ENCODE results near the gene AMELY.

AMELY gene

GRCh38 chrY:6911253-6911881 is at the start of gene AMELY:
AMELY (minus strand) TSS chrY:6911752; CDS start chrY:6872608, 39,144 bp downstream.
- Histone ChIP-seq H3K9me3 (ENCODE audit: insufficient read depth, low read depth, low read length) (no peaks in the 10 kb centered on the region), H3K9ac (ENCODE audit: low read depth, low read length) (peak within 1 kb of the TSS; percentile 76), H3K27me3 (ENCODE audit: insufficient read depth, low read length) (no peaks in the 10 kb centered on the region), H3K27ac (ENCODE audit: low read length) (no peak within 1 kb of the TSS), H3K4me3 (ENCODE audit: low read length) (peak within 1 kb of the TSS; percentile 70), H3K4me1 (ENCODE audit: insufficient read depth, low read length) (peaks cover 13% of the 10 kb centered on the region), H3K36me3 (ENCODE audit: insufficient read depth, low read depth, low read length) (peaks cover 19% of the 10 kb centered on the region)

GRCh38 chrY:6949947-6950346 is 38.4 kb upstream of the AMELY start:
- H3K4me1 ChIP-seq (ENCODE audit: insufficient read depth, low read length): no peaks in the 10 kb centered on the region
- no peak overlapping the region for H3K27ac ChIP-seq (ENCODE audit: low read length)
- H3K9me3 ChIP-seq (ENCODE audit: insufficient read depth, low read depth, low read length): no peaks in the 10 kb centered on the region
- H3K4me3 ChIP-seq (ENCODE audit: low read length): no peak overlapping the region
- no peak overlapping the region for H3K9ac ChIP-seq (ENCODE audit: low read depth, low read length)
- no peaks in the 10 kb centered on the region for H3K27me3 ChIP-seq (ENCODE audit: insufficient read depth, low read length)
- no peaks in the 10 kb centered on the region for H3K36me3 ChIP-seq (ENCODE audit: insufficient read depth, low read depth, low read length)

- no peak overlapping the region for H3K4me3 ChIP-seq (ENCODE audit: low read length)
- H3K36me3 ChIP-seq (ENCODE audit: insufficient read depth, low read depth, low read length): no peaks in the 10 kb centered on the region
- no peak overlapping the region for H3K27ac ChIP-seq (ENCODE audit: low read length)
- H3K9ac ChIP-seq (ENCODE audit: low read depth, low read length): no peak overlapping the region
- H3K27me3 ChIP-seq (ENCODE audit: insufficient read depth, low read length): no peaks in the 10 kb centered on the region
- H3K4me1 ChIP-seq (ENCODE audit: insufficient read depth, low read length): no peaks in the 10 kb centered on the region
- no peaks in the 10 kb centered on the region for H3K9me3 ChIP-seq (ENCODE audit: insufficient read depth, low read depth, low read length)
Observed at GRCh38 chrY:6948378-6948777, 36.8 kb upstream of the AMELY start.

- no peak overlapping the region for H3K4me3 ChIP-seq (ENCODE audit: low read length)
- no peaks in the 10 kb centered on the region for H3K27me3 ChIP-seq (ENCODE audit: insufficient read depth, low read length)
- H3K27ac ChIP-seq (ENCODE audit: low read length): no peak overlapping the region
- no peaks in the 10 kb centered on the region for H3K4me1 ChIP-seq (ENCODE audit: insufficient read depth, low read length)
- no peak overlapping the region for H3K9ac ChIP-seq (ENCODE audit: low read depth, low read length)
- no peaks in the 10 kb centered on the region for H3K9me3 ChIP-seq (ENCODE audit: insufficient read depth, low read depth, low read length)
- no peaks in the 10 kb centered on the region for H3K36me3 ChIP-seq (ENCODE audit: insufficient read depth, low read depth, low read length)
Observed at GRCh38 chrY:6947695-6948094, 36.1 kb upstream of the AMELY start.

GRCh38 chrY:6935497-6935896 is 23.9 kb upstream of the AMELY start:
- Histone ChIP-seq H3K4me3 (ENCODE audit: low read length) (no peak overlapping the region), H3K27ac (ENCODE audit: low read length) (no peak overlapping the region), H3K9ac (ENCODE audit: low read depth, low read length) (no peak overlapping the region), H3K4me1 (ENCODE audit: insufficient read depth, low read length) (no peaks in the 10 kb centered on the region), H3K9me3 (ENCODE audit: insufficient read depth, low read depth, low read length) (no peaks in the 10 kb centered on the region), H3K27me3 (ENCODE audit: insufficient read depth, low read length) (no peaks in the 10 kb centered on the region), H3K36me3 (ENCODE audit: insufficient read depth, low read depth, low read length) (no peaks in the 10 kb centered on the region)

- Histone ChIP-seq H3K36me3 (ENCODE audit: insufficient read depth, low read depth, low read length) (no peaks in the 10 kb centered on the region), H3K4me3 (ENCODE audit: low read length) (no peak overlapping the region), H3K9me3 (ENCODE audit: insufficient read depth, low read depth, low read length) (no peaks in the 10 kb centered on the region), H3K9ac (ENCODE audit: low read depth, low read length) (no peak overlapping the region), H3K4me1 (ENCODE audit: insufficient read depth, low read length) (no peaks in the 10 kb centered on the region), H3K27ac (ENCODE audit: low read length) (no peak overlapping the region), H3K27me3 (ENCODE audit: insufficient read depth, low read length) (no peaks in the 10 kb centered on the region)
Observed at GRCh38 chrY:6931779-6932396, 20.3 kb upstream of the AMELY start.

- H3K9ac ChIP-seq (ENCODE audit: low read depth, low read length): no peak overlapping the region
- H3K27ac ChIP-seq (ENCODE audit: low read length): no peak overlapping the region
- H3K9me3 ChIP-seq (ENCODE audit: insufficient read depth, low read depth, low read length): no peaks in the 10 kb centered on the region
- H3K36me3 ChIP-seq (ENCODE audit: insufficient read depth, low read depth, low read length): no peaks in the 10 kb centered on the region
- no peaks in the 10 kb centered on the region for H3K27me3 ChIP-seq (ENCODE audit: insufficient read depth, low read length)
- H3K4me1 ChIP-seq (ENCODE audit: insufficient read depth, low read length): no peaks in the 10 kb centered on the region
- no peak overlapping the region for H3K4me3 ChIP-seq (ENCODE audit: low read length)
Observed at GRCh38 chrY:6929237-6929636, 17.7 kb upstream of the AMELY start.

GRCh38 chrY:6928265-6928664 is 16.7 kb upstream of the AMELY start:
- no peaks in the 10 kb centered on the region for H3K27me3 ChIP-seq (ENCODE audit: insufficient read depth, low read length)
- H3K9ac ChIP-seq (ENCODE audit: low read depth, low read length): no peak overlapping the region
- no peaks in the 10 kb centered on the region for H3K36me3 ChIP-seq (ENCODE audit: insufficient read depth, low read depth, low read length)
- H3K4me1 ChIP-seq (ENCODE audit: insufficient read depth, low read length): no peaks in the 10 kb centered on the region
- H3K4me3 ChIP-seq (ENCODE audit: low read length): no peak overlapping the region
- H3K9me3 ChIP-seq (ENCODE audit: insufficient read depth, low read depth, low read length): no peaks in the 10 kb centered on the region
- H3K27ac ChIP-seq (ENCODE audit: low read length): no peak overlapping the region

- Histone ChIP-seq H3K27me3 (ENCODE audit: insufficient read depth, low read length) (no peaks in the 10 kb centered on the region), H3K4me3 (ENCODE audit: low read length) (no peak overlapping the region), H3K36me3 (ENCODE audit: insufficient read depth, low read depth, low read length) (peaks cover 28% of the 10 kb centered on the region), H3K4me1 (ENCODE audit: insufficient read depth, low read length) (no peaks in the 10 kb centered on the region), H3K9ac (ENCODE audit: low read depth, low read length) (no peak overlapping the region), H3K27ac (ENCODE audit: low read length) (no peak overlapping the region), H3K9me3 (ENCODE audit: insufficient read depth, low read depth, low read length) (peaks cover 9% of the 10 kb centered on the region)
Observed at GRCh38 chrY:6921061-6921460, 9.5 kb upstream of the AMELY start.

- Histone ChIP-seq H3K9me3 (ENCODE audit: insufficient read depth, low read depth, low read length) (no peaks in the 10 kb centered on the region), H3K4me3 (ENCODE audit: low read length) (no peak overlapping the region), H3K9ac (ENCODE audit: low read depth, low read length) (no peak overlapping the region), H3K27ac (ENCODE audit: low read length) (no peak overlapping the region), H3K27me3 (ENCODE audit: insufficient read depth, low read length) (no peaks in the 10 kb centered on the region), H3K4me1 (ENCODE audit: insufficient read depth, low read length) (peaks cover 6% of the 10 kb centered on the region), H3K36me3 (ENCODE audit: insufficient read depth, low read depth, low read length) (peaks cover 33% of the 10 kb centered on the region)
Observed at GRCh38 chrY:6913362-6913761, 1.8 kb upstream of the AMELY start.

- Histone ChIP-seq H3K9ac (ENCODE audit: low read depth, low read length) (peak within 1 kb of the TSS; percentile 82), H3K4me3 (ENCODE audit: low read length) (peak within 1 kb of the TSS; percentile 70), H3K27me3 (ENCODE audit: insufficient read depth, low read length) (no peaks in the 10 kb centered on the region)
Observed at GRCh38 chrY:6910372-6911252, 940 bp downstream of the AMELY start, which contains the start of gene TBL1Y. TBL1Y (plus strand) TSS chrY:6910697; CDS start chrY:7025085, 114,388 bp downstream.

More at GRCh38 chrY:6910372-6911252, 940 bp downstream of the AMELY start, which contains the start of gene TBL1Y:
- Histone ChIP-seq H3K9me3 (ENCODE audit: insufficient read depth, low read depth, low read length) (no peaks in the 10 kb centered on the region), H3K4me1 (ENCODE audit: insufficient read depth, low read length) (peaks cover 13% of the 10 kb centered on the region), H3K27ac (ENCODE audit: low read length) (no peak within 1 kb of the TSS), H3K36me3 (ENCODE audit: insufficient read depth, low read depth, low read length) (peaks cover 12% of the 10 kb centered on the region)
